ENCODE results near the gene CDKAL1. TPM values are rescaled to one million over a fixed set of nuclear protein-coding genes. Genes with fewer than 3 reads are reported as not detected.
A peak's percentile ranks its signal among the peaks of the same experiment; 100 is the strongest.

CDKAL1 gene
- total and polyA plus RNA-seq, 9 of the 15 experiments (the other 6 are each of a cell fraction or from before 2014, with no cell fraction given), result 11.2 to 36.3 (median 20.1) TPM

DNA sequence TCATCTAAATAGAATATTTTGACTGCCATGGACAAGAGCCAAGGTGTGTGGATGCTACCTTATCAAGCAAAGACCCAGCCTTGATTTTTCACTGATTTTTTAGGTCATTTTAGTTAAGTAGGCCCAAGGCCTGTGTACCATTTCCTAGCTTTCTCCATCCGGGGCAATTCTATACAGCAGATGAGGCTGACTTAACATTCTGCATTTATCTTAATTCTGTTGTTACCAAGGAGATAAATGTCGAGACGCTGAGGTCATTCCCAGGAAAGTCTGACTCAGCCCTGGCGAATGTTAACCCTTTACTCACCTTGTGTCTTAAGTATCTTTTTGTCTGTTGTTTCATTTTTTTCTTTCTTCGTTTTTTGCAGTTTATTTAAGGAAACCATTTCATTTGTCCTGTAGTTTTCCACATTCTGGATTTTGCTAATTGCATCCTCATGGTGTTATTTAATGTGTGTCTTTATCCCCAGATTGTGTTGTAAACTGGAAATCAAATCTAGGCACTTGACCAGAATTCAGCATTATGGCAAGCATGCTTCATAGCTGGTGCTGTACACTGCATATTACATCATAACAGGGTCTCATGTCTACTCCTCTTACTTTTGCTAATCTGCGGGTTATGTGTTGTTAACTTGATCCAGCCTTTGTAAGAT lies 277.0 kb downstream of the CDKAL1 start (continued):
- no peak for TF ChIP-seq FOXA1 (IDR thresholded peaks at IDR 0.05; ENCODE audit: borderline replicate concordance)
- TF ChIP-seq DNMT1 (IDR thresholded peaks at IDR 0.05), result peak; percentile 75; the same call in 1 of the 2 replicates
- TF ChIP-seq PTRF (tag; IDR thresholded peaks at IDR 0.05), result no peak
- TF ChIP-seq FOXM1 (IDR thresholded peaks at IDR 0.05; ENCODE audit: low read depth), result peak; percentile 63; the same call in 1 of the 2 replicates
- TF ChIP-seq FOXM1 (CRISPR knock-in tag; IDR thresholded peaks at IDR 0.05; ENCODE audit: low read depth), result no peak
- peak in 1 of 2 experiments; percentile 14 for TF ChIP-seq NCOA2 (IDR thresholded peaks at IDR 0.05; ENCODE audit: partially characterized antibody in 2 of 2)
- peak; percentile 76 for TF ChIP-seq FOS (IDR thresholded peaks at IDR 0.05; ENCODE audit: extremely low read depth, insufficient read length)
- no peak for TF ChIP-seq ZNF282 (CRISPR knock-in tag; IDR thresholded peaks at IDR 0.05)
- no peak for TF ChIP-seq ELF2 (CRISPR knock-in tag; IDR thresholded peaks at IDR 0.05)
- TF ChIP-seq RBFOX2 (IDR thresholded peaks at IDR 0.05; ENCODE audit: low read depth, low read length), result no peak
- TF ChIP-seq ZFX (CRISPR knock-in tag; IDR thresholded peaks at IDR 0.05), result peak; percentile 92
- TF ChIP-seq NR2C1 (IDR thresholded peaks at IDR 0.05), result peak; percentile 69
- peak; percentile 82 for TF ChIP-seq NR2C1 (tag; IDR thresholded peaks at IDR 0.05)
- TF ChIP-seq HNRNPL (IDR thresholded peaks at IDR 0.05; ENCODE audit: low read depth, low read length), result no peak
- no peak for TF ChIP-seq ZNF644 (tag; IDR thresholded peaks at IDR 0.05; ENCODE audit: low read depth)
- TF ChIP-seq OTX1 (CRISPR knock-in tag; IDR thresholded peaks at IDR 0.05), result 0 out of 2 replicates have a peak, but pooled peaks have one; percentile 8
- no peak for TF ChIP-seq TRIM25 (IDR thresholded peaks at IDR 0.05; ENCODE audit: borderline replicate concordance)

Measured in K562 (cell line).